GM21737 (cell line): ENCODE measurements around the gene GUCY2C.
"Not testable (repeated sequence)": the region's sequence is repeated elsewhere in the genome, so short reads cannot be mapped to it uniquely, and the experiment has no call there.

Source experiments
- ATAC-seq: cut with Tn5 transposase; IDR thresholded peaks from one replicate; pipeline ENCODE4 v1.9.1; 2021; ENCODE audit warnings: mild to moderate bottlenecking, moderate library complexity; ENCODE audit not compliant: unreplicated experiment

Gene GUCY2C

DNA sequence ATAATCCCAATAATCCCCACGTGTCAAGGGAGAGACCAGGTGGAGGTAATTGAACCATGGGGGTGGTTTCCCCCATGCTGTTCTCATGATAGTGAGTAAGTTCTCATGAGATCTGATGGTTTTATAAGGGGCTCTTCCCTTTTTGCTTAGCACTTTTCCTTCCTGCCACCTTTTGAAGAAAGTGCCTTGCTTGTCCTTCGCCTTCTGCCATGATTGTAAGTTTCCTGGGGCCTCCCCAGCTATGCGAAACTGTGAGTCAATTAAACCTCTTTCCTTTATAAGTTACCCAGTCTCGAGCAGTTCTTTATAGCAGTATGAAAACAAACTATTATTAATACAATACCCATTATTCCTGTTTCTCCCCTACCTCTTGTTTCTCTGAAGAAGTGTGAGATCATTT lies 14.2 kb downstream of the GUCY2C start:
- ATAC-seq: not testable (repeated sequence)

DNA sequence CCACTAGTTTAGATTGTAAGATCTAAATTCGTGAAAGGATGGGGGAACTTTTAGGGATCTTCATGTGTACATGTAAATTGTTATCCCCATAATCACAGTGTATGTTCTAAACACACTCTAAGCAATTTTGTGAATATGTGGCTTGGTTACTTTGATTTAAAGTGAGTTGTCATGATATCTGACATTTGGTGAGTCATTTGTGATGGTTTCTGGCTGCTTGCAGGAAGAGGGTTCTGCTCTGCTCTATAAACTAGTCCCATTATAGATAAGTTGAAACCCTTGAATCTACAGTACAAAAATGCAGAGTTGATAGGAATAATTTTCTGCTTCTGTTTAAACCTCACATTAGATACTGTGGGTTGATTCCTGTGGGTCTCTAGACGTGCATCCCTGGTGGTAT lies 14.8 kb downstream of the GUCY2C start:
- ATAC-seq: no peak

- ATAC-seq: no peak
Measured at GRCh38 chr12:14681190-14681589, 15.2 kb downstream of the GUCY2C start.

DNA sequence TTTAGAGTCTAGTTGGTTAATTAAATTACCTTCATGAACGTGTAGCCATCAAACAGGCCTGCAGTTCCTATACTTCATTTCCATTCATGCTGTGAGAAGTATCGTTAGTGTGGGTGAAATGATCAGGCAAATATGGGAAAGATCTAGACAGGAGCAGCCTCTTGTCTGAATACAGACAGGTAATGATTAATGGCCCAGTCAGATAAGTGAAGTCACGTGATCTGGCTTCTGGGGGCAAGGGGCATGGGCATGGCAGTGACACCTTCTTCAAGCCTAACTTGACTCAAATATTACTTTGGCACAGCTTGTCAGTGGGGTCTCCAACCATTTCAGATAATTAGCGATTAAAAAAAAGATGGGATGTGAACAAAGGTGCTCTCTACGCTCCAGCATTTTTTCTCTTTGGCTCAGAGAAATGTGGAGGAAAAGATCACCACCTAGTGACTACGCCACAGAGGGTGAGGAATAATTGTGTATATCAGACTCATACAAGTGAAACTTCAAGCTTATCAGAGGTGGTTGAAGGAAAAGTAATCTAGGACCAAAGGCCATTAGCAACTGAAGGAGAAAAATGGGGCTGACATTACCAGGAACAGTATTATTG lies 17.8 kb downstream of the GUCY2C start:
- ATAC-seq: no peak

GRCh38 chr12:14668591-14668990 lies 27.8 kb downstream of the GUCY2C start:
- ATAC-seq: no peak

DNA sequence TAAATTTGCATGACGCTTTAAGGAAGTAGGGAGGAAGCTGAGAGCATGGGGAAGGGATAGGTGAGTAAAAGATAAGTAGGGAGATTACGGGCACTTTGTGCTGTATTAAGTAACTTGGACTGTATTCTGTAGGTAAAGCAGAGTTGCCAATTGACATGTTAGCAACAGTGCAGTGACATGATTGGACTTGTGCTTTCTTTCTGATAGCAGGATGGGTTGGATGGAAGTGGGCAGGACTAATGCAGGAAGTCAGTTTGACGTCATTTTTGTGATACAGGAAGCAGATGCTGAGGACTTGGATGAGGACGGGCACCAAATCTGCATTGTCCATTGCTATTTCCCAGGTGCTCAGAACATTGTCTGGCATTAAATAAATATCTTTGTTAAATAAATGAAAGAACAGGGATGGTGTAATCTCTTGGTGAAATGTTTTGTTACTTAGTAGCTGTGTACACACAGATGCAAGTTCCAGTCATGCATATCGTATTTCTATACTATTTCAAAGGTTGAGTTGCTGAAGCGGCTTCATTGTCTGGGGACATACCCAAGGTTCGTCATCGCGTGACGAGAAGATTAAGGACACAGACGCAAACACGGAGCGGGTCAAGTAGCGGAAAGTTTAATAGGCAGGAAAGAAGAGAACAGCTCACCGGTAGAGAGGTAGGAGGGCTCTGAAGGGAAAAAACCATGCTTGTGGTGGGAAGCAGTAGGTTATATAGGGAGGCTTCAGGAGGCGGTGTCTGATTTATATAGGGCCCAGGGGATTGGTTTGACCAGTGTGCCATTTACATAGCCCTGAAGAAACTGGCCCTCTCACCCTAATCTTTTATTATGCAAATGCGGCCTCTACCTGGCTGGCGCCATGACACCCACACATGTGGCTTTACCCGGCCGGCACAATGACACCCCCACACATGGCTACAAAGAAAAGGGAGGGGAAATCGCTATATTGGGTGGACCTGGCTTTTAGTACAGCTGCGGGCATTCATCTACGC lies 30.7 kb downstream of the GUCY2C start:
- no peak for ATAC-seq

DNA sequence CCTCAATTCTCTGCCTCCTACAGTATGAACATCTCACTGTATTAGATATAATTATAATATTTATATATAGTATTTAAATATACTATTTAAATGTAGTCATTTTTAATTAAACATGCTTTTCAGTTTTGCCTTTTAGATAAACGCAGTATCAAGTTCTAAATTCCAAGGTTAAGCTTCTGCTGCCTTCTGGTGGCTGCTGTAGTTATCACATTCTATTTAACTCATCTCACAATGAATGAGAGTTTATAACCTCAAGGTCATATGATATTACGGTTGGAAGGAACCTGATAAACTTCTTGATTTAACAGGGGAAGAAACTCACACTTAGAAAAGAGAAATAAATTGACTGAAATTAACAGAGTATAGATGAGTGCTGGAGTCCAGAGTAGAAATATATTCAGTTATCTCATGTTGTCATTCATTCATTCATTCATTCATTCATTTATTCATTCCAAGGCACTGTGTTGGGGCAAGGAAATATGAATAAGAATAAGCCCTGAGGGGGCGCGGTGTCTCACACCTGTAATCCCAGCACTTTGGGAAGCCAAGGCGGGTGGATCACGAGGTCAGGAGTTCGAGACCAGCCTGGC lies 31.9 kb downstream of the GUCY2C start:
- no peak for ATAC-seq

DNA sequence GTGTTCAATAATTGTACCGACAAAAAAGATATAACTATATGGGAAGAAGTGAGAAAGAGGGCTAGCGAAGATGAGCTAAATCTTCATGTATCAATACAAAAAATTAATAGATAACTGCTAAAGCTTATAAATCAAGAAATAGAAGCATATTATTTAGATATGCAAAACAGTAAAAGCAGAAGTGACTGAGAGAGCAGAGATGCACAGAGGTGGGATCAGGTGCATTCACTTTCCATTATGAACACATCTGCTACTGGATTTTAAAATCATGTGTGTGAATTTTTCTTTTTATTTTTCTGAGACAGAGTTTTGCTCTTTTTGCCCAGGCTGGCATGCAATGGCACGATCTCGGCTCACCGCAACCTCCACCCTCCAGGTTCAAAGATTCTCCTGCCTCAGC lies 33.4 kb downstream of the GUCY2C start:
- ATAC-seq: no peak

GRCh38 chr12:14656846-14657245 lies 39.6 kb downstream of the GUCY2C start:
- ATAC-seq: no peak

- ATAC-seq: no peak
Measured at GRCh38 chr12:14655284-14655683, 41.1 kb downstream of the GUCY2C start.

DNA sequence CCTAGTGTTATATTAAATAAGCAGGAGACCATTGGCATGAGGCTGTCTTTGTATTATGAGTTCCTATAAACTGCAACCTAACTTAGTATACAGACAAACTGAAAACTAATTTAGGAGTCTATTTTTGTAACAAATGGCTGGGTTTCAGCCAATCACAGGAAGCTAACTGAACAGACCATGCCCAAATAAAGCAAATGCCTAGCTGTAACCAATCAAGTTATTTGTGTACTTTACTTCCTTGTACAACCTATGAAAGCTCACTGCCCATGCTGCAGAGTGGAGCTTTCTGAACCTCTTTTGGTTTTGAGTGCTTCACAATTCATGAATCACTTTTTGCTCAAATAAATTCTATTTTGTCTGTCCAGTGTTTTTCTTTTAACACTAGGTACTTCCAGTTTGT lies 41.6 kb downstream of the GUCY2C start:
- ATAC-seq: no peak

DNA sequence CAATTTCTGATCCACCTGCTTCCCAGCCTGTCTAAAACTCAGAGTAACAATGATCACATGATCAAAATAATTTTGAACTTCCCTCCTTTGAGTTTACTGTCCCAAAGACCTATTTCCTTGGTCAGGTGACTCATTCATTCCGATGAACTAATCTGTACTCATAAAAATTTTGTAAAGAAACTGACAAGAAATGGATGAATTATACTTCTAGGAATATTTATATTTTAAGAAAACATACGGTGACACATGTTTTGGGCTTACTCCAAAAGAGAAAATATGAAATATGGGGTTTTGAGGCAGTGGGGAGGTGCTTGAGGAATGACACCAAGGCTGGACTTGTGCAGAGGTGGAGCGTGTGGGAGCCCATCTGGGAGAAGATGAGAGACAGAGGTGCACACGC lies 42.0 kb downstream of the GUCY2C start:
- ATAC-seq: no peak

DNA sequence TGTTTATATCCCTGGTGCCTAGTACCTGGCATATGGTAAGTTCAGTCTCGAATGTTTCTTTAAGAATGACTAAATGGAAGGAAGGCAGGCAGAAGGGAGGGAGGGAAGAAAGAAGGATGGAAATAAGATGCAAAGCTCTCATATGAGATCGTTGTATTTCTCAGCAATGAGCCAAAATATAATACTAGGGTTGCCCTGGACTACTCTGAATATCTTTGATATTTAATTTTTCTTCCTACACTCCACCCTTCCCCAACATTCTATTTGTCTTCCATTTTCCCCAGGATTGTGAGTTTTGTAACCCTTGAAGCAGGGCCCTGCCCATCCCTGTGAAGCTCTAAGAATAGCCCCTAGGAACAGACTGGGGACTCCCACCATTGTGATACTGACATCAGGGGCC lies 43.9 kb downstream of the GUCY2C start:
- ATAC-seq: no peak

DNA sequence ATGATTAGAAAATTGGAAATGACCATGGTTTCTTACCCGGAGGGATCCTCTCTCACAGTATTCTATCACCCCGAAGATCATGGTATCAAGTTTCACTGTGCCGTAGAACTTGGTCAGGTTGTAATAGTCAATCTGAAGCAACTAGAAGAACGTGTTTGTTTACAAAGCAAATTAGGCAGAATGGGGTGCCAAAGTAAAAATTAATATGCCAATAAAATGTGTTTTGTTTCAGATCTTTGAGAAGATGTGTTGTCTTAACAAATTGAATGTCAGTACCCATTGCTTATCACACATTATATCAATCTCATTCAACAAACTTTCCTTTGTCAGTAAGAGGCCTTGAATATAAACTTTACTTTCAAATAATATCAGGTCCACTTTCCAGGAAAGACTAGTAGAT lies 45.0 kb downstream of the GUCY2C start:
- ATAC-seq: no peak

- ATAC-seq: no peak
Measured at GRCh38 chr12:14650789-14651188, 45.6 kb downstream of the GUCY2C start.

- ATAC-seq: no peak
Measured at GRCh38 chr12:14647028-14647750, 49.2 kb downstream of the GUCY2C start.

GRCh38 chr12:14643251-14643650 lies 53.1 kb downstream of the GUCY2C start:
- no peak for ATAC-seq

GRCh38 chr12:14638066-14638465 lies 58.3 kb downstream of the GUCY2C start:
- ATAC-seq: no peak

GRCh38 chr12:14635776-14636175 lies 60.6 kb downstream of the GUCY2C start:
- no peak for ATAC-seq

DNA sequence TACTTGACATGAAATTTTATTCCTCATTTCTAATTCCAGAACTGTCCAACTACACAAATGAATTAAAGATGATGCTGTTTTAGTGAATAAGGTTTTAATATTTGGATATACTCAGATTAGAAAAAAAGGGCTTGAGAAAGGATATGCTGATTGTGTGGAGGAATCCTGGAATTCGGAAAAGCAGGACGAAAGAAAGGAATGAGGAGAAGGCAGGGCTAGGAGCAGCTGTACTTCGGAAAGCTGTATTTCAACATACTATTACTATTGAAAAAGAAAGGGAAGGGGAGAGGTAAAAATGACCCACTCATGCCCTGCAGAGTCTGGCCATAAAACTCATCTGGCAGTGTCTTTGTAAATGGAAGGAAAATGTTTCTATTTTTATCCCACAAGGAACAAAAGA lies 65.6 kb downstream of the GUCY2C start:
- ATAC-seq: no peak
